A549 (cell line): Measurements from ENCODE around the gene ODC1.

Experiments used
- CEBPB ChIP-seq, 2 experiments: fragments of >200 bp in 1 of 2; sonication (Bioruptor Twin) in 1 of 2; formaldehyde crosslinking in 1 of 2; IDR thresholded peaks; 2 replicates each; pipeline ENCODE4 v1.6.1; 2012 to 2016
- CTCF ChIP-seq: fragments of >200 bp; sonication (Bioruptor Twin); formaldehyde crosslinking; IDR thresholded peaks from 3 replicates; pipeline ENCODE4 v1.5.1; 2016
- JUN ChIP-seq, 2 experiments: fragments of >200 bp; sonication (Bioruptor Twin); formaldehyde crosslinking; IDR thresholded peaks; 2 replicates in 1 of 2; 3 replicates in 1 of 2; pipeline ENCODE4 v1.6.1; 2016 to 2017
- MAX ChIP-seq: IDR thresholded peaks from 2 replicates; pipeline ENCODE4 v1.6.1; 2012
- RCOR1 ChIP-seq: fragments of 150-350 bp; IDR thresholded peaks from 2 replicates; pipeline ENCODE4 v1.6.1; 2014; ENCODE audit warnings: antibody characterized with exemption, low read length, low read depth
- SREBF2 ChIP-seq: fragments of 450-650 bp; IDR thresholded peaks from 2 replicates; pipeline ENCODE4 v1.6.1; 2014; ENCODE audit warnings: mild to moderate bottlenecking, moderate library complexity
- USF2 ChIP-seq: fragments of 450-650 bp; IDR thresholded peaks from 2 replicates; pipeline ENCODE4 v1.6.1; 2014; ENCODE audit warnings: antibody characterized with exemption

GRCh38 chr2:10440736-10441135 lies 7.4 kb downstream of the ODC1 start:
- no peak for TF ChIP-seq JUN (IDR thresholded peaks at IDR 0.05)
- TF ChIP-seq SREBF2 = no peak
- TF ChIP-seq CTCF = no peak
- no peak for TF ChIP-seq RCOR1
- no peak for TF ChIP-seq MAX
- no peak for TF ChIP-seq USF2
- no peak for TF ChIP-seq CEBPB (IDR thresholded peaks at IDR 0.05)
